GM12878 (cell line): ENCODE measurements around the gene WWOX. TPM values are rescaled to one million over a fixed set of nuclear protein-coding genes. Genes with fewer than 3 reads are reported as not detected.

Source experiments
- ATAC-seq: fragments of 200-7000 bp; cut with Tn5 transposase; 3 replicates; pipeline ENCODE4 v1.9.1; 2020; ENCODE audit warnings: mild to moderate bottlenecking, moderate library complexity
- BruUV-seq: library from RNA; stranded (reverse); fragments of 400-500 nt; replicated peaks from 2 replicates; lab custom pipeline; 2021; lab: Mats Ljungman, UMichigan
- CTCF ChIA-PET: fragments of 300-600 bp; sonication (Branson Sonifier 250); formaldehyde crosslinking; extraction: SDS; loops from one replicate; lab custom pipeline; 2021; ENCODE audit warnings: inconsistent platforms; lab: Yijun Ruan, JAX
- POLR2A ChIA-PET: fragments of 350-600 bp; formaldehyde crosslinking; extraction: SDS; loops from one replicate; lab custom pipeline; 2021; ENCODE audit warnings: inconsistent platforms; lab: Charles Lee
- RAD21 ChIA-PET: fragments of 300-600 bp; sonication (Branson Sonifier 250); formaldehyde crosslinking; loops from one replicate; lab custom pipeline; 2023; ENCODE audit warnings: antibody characterized with exemption; ENCODE audit not compliant: unreplicated experiment; lab: Charles Lee
- SMC1A ChIA-PET: fragments of 300-600 bp; sonication (Branson Sonifier 250); formaldehyde crosslinking; loops from one replicate; lab custom pipeline; 2023; ENCODE audit not compliant: unreplicated experiment, uncharacterized antibody; lab: Charles Lee
- DNase-seq: peaks from one replicate; pipeline ENCODE4 v3.0.0-alpha.2; 2011; ENCODE audit warnings: low read depth, low spot score
- FAIRE-seq: peaks from 3 replicates; lab custom pipeline; 2011; peaks lifted over from hg19 to GRCh38; lab: Jason Lieb, UNC
- H2AFZ ChIP-seq: 2 replicates; pipeline ENCODE4 v1.6.0; 2011; ENCODE audit warnings: low read depth, low read length, control low read depth; ENCODE audit not compliant: control insufficient read depth
- H3K27ac ChIP-seq: 2 replicates; pipeline ENCODE4 v1.5.1; 2011; ENCODE audit warnings: control low read depth; ENCODE audit not compliant: control insufficient read depth, insufficient read depth
- H3K27me3 ChIP-seq, 2 experiments: replicated peaks in 1 of 2; 2 replicates each; pipeline versions ENCODE4 v1.6.0 to v1.6.1; 2011; ENCODE audit warnings: low read length in 1 of 2; ENCODE audit not compliant: control insufficient read depth in 2 of 2, insufficient read depth in 2 of 2
- H3K36me3 ChIP-seq, 2 experiments: 2 replicates each; pipeline ENCODE4 v1.5.1; 2011; ENCODE audit warnings: low read length in 1 of 2; ENCODE audit not compliant: control insufficient read depth in 2 of 2, insufficient read depth in 2 of 2
- H3K4me1 ChIP-seq: 2 replicates; pipeline ENCODE4 v1.6.1; 2011; ENCODE audit warnings: mild to moderate bottlenecking, low read length, moderate library complexity, mixed read lengths; ENCODE audit not compliant: control insufficient read depth, insufficient read depth
- H3K4me2 ChIP-seq: 2 replicates; pipeline ENCODE4 v1.6.0; 2011; ENCODE audit warnings: control low read depth; ENCODE audit not compliant: control insufficient read depth, insufficient read depth
- H3K4me3 ChIP-seq: fragments of 200-600 bp; sonication (generic); 2 replicates; pipeline ENCODE4 v1.5.1; 2016
- H3K79me2 ChIP-seq: 2 replicates; pipeline ENCODE4 v1.6.0; 2011; ENCODE audit warnings: low read length; ENCODE audit not compliant: control insufficient read depth, insufficient read depth
- H3K9ac ChIP-seq: 2 replicates; pipeline ENCODE4 v1.8.0; 2011; ENCODE audit warnings: low read length, control low read depth, mixed read lengths; ENCODE audit not compliant: control insufficient read depth, insufficient read depth
- H3K9me3 ChIP-seq: replicated peaks from 3 replicates; pipeline ENCODE4 v1.5.1; 2011; ENCODE audit warnings: mild to moderate bottlenecking, low read length; ENCODE audit not compliant: control insufficient read depth, insufficient read depth
- H4K20me1 ChIP-seq: 2 replicates; pipeline ENCODE4 v1.6.0; 2011; ENCODE audit not compliant: control insufficient read depth, insufficient read depth
- BCLAF1 ChIP-seq: fragments of 450-650 bp; IDR thresholded peaks from 2 replicates; pipeline ENCODE4 v1.6.1; 2017; ENCODE audit warnings: antibody characterized with exemption, mild to moderate bottlenecking, moderate library complexity
- BMI1 ChIP-seq: fragments of 450-650 bp; IDR thresholded peaks from 2 replicates; pipeline ENCODE4 v1.6.1; 2016; ENCODE audit warnings: mild to moderate bottlenecking, moderate library complexity, borderline replicate concordance
- FOXK2 ChIP-seq: fragments of 450-650 bp; IDR thresholded peaks from 2 replicates; pipeline ENCODE4 v1.6.1; 2017; ENCODE audit warnings: mild to moderate bottlenecking, moderate library complexity
- HCFC1 ChIP-seq: fragments of 150-350 bp; IDR thresholded peaks from 2 replicates; pipeline ENCODE4 v1.6.1; 2014; ENCODE audit warnings: low read length
- JUND ChIP-seq: IDR thresholded peaks from 2 replicates; pipeline ENCODE4 v1.6.1; 2012; ENCODE audit warnings: low read depth, mild to moderate bottlenecking, low read length, improper control_type of control experiment, moderate library complexity
- MEF2B ChIP-seq: fragments of 450-650 bp; IDR thresholded peaks from 2 replicates; pipeline ENCODE4 v1.6.1; 2018; ENCODE audit warnings: mild to moderate bottlenecking, moderate library complexity; ENCODE audit not compliant: partially characterized antibody, poor library complexity, severe bottlenecking
- MYB ChIP-seq: fragments of 150-350 bp; IDR thresholded peaks from 2 replicates; pipeline ENCODE4 v1.6.1; 2014; ENCODE audit warnings: mild to moderate bottlenecking, low read depth, low read length, borderline replicate concordance
- NR2C1 ChIP-seq: fragments of 450-650 bp; IDR thresholded peaks from 2 replicates; pipeline ENCODE4 v1.6.1; 2017; ENCODE audit warnings: antibody characterized with exemption, mild to moderate bottlenecking, moderate library complexity
- NR2C2 ChIP-seq: IDR thresholded peaks from 2 replicates; pipeline ENCODE4 v1.6.1; 2011; ENCODE audit warnings: borderline replicate concordance, low read depth; ENCODE audit not compliant: control insufficient read depth, insufficient read length
- NR2F1 ChIP-seq: fragments of 450-650 bp; conservative IDR thresholded peaks from 2 replicates; pipeline ENCODE4 v1.6.1; 2017; ENCODE audit warnings: mild to moderate bottlenecking
- SMAD1 ChIP-seq: fragments of 450-650 bp; IDR thresholded peaks from 2 replicates; pipeline ENCODE4 v1.6.1; 2018; ENCODE audit warnings: mild to moderate bottlenecking, low read depth; ENCODE audit not compliant: partially characterized antibody
- SUPT20H ChIP-seq: IDR thresholded peaks from 2 replicates; pipeline ENCODE4 v1.6.1; 2011; ENCODE audit warnings: low read depth, mild to moderate bottlenecking, low read length, moderate library complexity, borderline replicate concordance; ENCODE audit not compliant: control insufficient read depth
- SUZ12 ChIP-seq: fragments of 200-600 bp; sonication (generic); IDR thresholded peaks from one replicate; pipeline ENCODE4 v1.6.1; 2018; ENCODE audit warnings: antibody characterized with exemption, mild to moderate bottlenecking; ENCODE audit not compliant: unreplicated experiment
- ZNF384 ChIP-seq: IDR thresholded peaks from 2 replicates; pipeline ENCODE4 v1.6.1; 2012; ENCODE audit warnings: low read depth, mild to moderate bottlenecking, low read length, improper control_type of control experiment, borderline replicate concordance
- WGBS: methylation state at CpG from one replicate; pipeline ENCODE4 v1.1.6; 2016; ENCODE audit warnings: low lambda C conversion rate; ENCODE audit not compliant: insufficient replicate concordance, insufficient coverage; ENCODE audit errors: missing lambda C conversion rate; 5-methylcytosine and 5-hydroxymethylcytosine counted together
- in situ Hi-C: fragments of 300-500 bp; cut with MboI; formaldehyde crosslinking; loops from 9 replicates; pipeline ENCODE4 v1.14.3; 2018; ENCODE audit warnings: mixed read lengths
- intact Hi-C: fragments of 100-400 bp; cut with micrococcal nuclease; formaldehyde crosslinking; loops from one replicate; pipeline ENCODE4 v1.14.2; 2022; ENCODE audit not compliant: unreplicated experiment
- polyA plus RNA-seq, 11 experiments: library from polyadenylated mRNA; depleted of rRNA in 4 of 11; unstranded in 6 of 11; stranded (reverse) in 5 of 11; fragments of >200 nt; fragmentation: Nextera tagmentation in 4 of 11; fragmentation: Illumina TruSeq in 1 of 11; extraction: Ambion mirVana in 4 of 11; extraction: Trizol in 1 of 11; gene quantifications; 1 replicate in 1 of 11; 2 replicates in 10 of 11; pipeline versions ENCODE4 v1.2.1 to v1.2.3, GENCODE V29; 2011 to 2016; ENCODE audit warnings: inconsistent platforms in 2 of 11, missing spikeins in 2 of 11, low read depth in 1 of 11
- total RNA-seq, 4 experiments: library from RNA; depleted of rRNA in 3 of 4; stranded (reverse); fragments of >200 nt in 3 of 4; fragmentation: Illumina TruSeq in 1 of 4; extraction: Trizol in 1 of 4; gene quantifications; 2 replicates each; pipeline versions ENCODE4 v1.2.1 to v1.2.3, GENCODE V29; 2013 to 2021
- TF ChIP-seq, protein P1 (sequence below): fragments of 450-650 bp; IDR thresholded peaks from 2 replicates; pipeline ENCODE4 v1.6.1; 2017; ENCODE audit warnings: mild to moderate bottlenecking, low read depth, inconsistent platforms; ENCODE audit not compliant: poor library complexity, severe bottlenecking
- TF ChIP-seq, protein P2 (sequence below): fragments of 450-650 bp; IDR thresholded peaks from 2 replicates; pipeline ENCODE4 v1.6.1; 2017; ENCODE audit warnings: low read depth, mild to moderate bottlenecking, moderate library complexity
- TF ChIP-seq, protein P3 (sequence below): IDR thresholded peaks from 2 replicates; pipeline ENCODE4 v1.6.1; 2012; ENCODE audit warnings: low read depth, low read length, improper control_type of control experiment

Gene WWOX
- total and polyA plus RNA-seq, 10 of the 15 experiments (the other 5 are each of a cell fraction or from before 2014, with no cell fraction given): 2.8 to 24.4 (median 17.8) TPM

GRCh38 chr16:78292086-78292843 is 192.8 kb downstream of the WWOX start:
- Histone ChIP-seq H3K4me3 (no peak overlapping the region), H3K4me2 (no peak overlapping the region), H3K27ac (no peak overlapping the region), H3K36me3 (no peaks in the 10 kb centered on the region), H3K79me2 (no peaks in the 10 kb centered on the region), H3K9me3 (no peaks in the 10 kb centered on the region), H3K27me3 (no peaks in the 10 kb centered on the region), H2AFZ (no peak overlapping the region), H3K4me1 (no peaks in the 10 kb centered on the region), H4K20me1 (no peaks in the 10 kb centered on the region), H3K9ac (no peak overlapping the region)
- intact Hi-C loops: no loop called here
- CTCF ChIA-PET: interaction anchor here (0.7 kb wide), 1 partner anchor 1399 kb away, joined by 3 read pairs; no protein-coding TSS in a partner anchor
- RAD21 ChIA-PET: no interaction called here
- FAIRE-seq (no peak), DNase-seq (no peak), ATAC-seq (no peak)
- BruUV-seq: no TSS peak
- WGBS: 28% methylated on average over 4 of the region's 4 CpGs
- SMC1A ChIA-PET: no interaction called here
- in situ Hi-C loops: no loop called here
- TF ChIP-seq, protein P1, sequence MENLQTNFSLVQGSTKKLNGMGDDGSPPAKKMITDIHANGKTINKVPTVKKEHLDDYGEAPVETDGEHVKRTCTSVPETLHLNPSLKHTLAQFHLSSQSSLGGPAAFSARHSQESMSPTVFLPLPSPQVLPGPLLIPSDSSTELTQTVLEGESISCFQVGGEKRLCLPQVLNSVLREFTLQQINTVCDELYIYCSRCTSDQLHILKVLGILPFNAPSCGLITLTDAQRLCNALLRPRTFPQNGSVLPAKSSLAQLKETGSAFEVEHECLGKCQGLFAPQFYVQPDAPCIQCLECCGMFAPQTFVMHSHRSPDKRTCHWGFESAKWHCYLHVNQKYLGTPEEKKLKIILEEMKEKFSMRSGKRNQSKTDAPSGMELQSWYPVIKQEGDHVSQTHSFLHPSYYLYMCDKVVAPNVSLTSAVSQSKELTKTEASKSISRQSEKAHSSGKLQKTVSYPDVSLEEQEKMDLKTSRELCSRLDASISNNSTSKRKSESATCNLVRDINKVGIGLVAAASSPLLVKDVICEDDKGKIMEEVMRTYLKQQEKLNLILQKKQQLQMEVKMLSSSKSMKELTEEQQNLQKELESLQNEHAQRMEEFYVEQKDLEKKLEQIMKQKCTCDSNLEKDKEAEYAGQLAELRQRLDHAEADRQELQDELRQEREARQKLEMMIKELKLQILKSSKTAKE: no peak
- TF ChIP-seq BMI1 (no peak), NR2C1 (no peak), FOXK2 (no peak), SUZ12 (no peak), MEF2B (no peak), SMAD1 (no peak), JUND (no peak), NR2C2 (no peak), MYB (no peak), SUPT20H (no peak), HCFC1 (no peak), NR2F1 (no peak), ZNF384 (no peak), BCLAF1 (no peak)
- TF ChIP-seq, protein P2, sequence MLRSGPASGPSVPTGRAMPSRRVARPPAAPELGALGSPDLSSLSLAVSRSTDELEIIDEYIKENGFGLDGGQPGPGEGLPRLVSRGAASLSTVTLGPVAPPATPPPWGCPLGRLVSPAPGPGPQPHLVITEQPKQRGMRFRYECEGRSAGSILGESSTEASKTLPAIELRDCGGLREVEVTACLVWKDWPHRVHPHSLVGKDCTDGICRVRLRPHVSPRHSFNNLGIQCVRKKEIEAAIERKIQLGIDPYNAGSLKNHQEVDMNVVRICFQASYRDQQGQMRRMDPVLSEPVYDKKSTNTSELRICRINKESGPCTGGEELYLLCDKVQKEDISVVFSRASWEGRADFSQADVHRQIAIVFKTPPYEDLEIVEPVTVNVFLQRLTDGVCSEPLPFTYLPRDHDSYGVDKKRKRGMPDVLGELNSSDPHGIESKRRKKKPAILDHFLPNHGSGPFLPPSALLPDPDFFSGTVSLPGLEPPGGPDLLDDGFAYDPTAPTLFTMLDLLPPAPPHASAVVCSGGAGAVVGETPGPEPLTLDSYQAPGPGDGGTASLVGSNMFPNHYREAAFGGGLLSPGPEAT: no peak
- TF ChIP-seq, protein P3, sequence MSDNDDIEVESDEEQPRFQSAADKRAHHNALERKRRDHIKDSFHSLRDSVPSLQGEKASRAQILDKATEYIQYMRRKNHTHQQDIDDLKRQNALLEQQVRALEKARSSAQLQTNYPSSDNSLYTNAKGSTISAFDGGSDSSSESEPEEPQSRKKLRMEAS: no peak
- POLR2A ChIA-PET: no interaction called here
